GM19455 (cell line): Measurements from ENCODE around the gene STK10.

Source experiments
- ATAC-seq: cut with Tn5 transposase; IDR thresholded peaks from one replicate; pipeline ENCODE4 v1.9.1; 2021; ENCODE audit not compliant: unreplicated experiment

STK10 gene

GRCh38 chr5:172063463-172064235 is 124.4 kb downstream of the STK10 start:
- no peak for ATAC-seq

- no peak for ATAC-seq
Measured at GRCh38 chr5:172059661-172060100, 128.3 kb downstream of the STK10 start.

- no peak for ATAC-seq
Measured at GRCh38 chr5:172058088-172058487, 129.9 kb downstream of the STK10 start.

- ATAC-seq = no peak
Measured at GRCh38 chr5:172055996-172056395, 132.0 kb downstream of the STK10 start.

- ATAC-seq = no peak
Measured at GRCh38 chr5:172055421-172055820, 132.6 kb downstream of the STK10 start.

GRCh38 chr5:172054611-172055153 is 133.3 kb downstream of the STK10 start:
- no peak for ATAC-seq

- ATAC-seq = no peak
Measured at GRCh38 chr5:172052450-172053236, 135.4 kb downstream of the STK10 start.

- no peak for ATAC-seq
Measured at GRCh38 chr5:172051643-172052339, 136.2 kb downstream of the STK10 start.

- no peak for ATAC-seq
Measured at GRCh38 chr5:172050080-172050479, 137.9 kb downstream of the STK10 start.

GRCh38 chr5:172049226-172049796 is 138.7 kb downstream of the STK10 start:
- no peak for ATAC-seq

GRCh38 chr5:172048539-172049101 is 139.4 kb downstream of the STK10 start:
- no peak for ATAC-seq

- no peak for ATAC-seq
Measured at GRCh38 chr5:172048170-172048422, 139.9 kb downstream of the STK10 start.

GRCh38 chr5:172046593-172046992 is 141.4 kb downstream of the STK10 start:
- no peak for ATAC-seq

- no peak for ATAC-seq
Measured at GRCh38 chr5:172045315-172045632, 142.8 kb downstream of the STK10 start.

GRCh38 chr5:172044631-172045314 is 143.3 kb downstream of the STK10 start:
- no peak for ATAC-seq

GRCh38 chr5:172043865-172044264 is 144.2 kb downstream of the STK10 start:
- no peak for ATAC-seq

GRCh38 chr5:172042183-172042582 is 145.8 kb downstream of the STK10 start:
- no peak for ATAC-seq

GRCh38 chr5:172038167-172038566 is 149.9 kb downstream of the STK10 start:
- ATAC-seq = no peak

- no peak for ATAC-seq
Measured at GRCh38 chr5:172035049-172035448, 153.0 kb downstream of the STK10 start.

GRCh38 chr5:172031894-172032461 is 156.0 kb downstream of the STK10 start:
- no peak for ATAC-seq
